ENCODE data around the gene LRRK1.

GRCh38 chr15:101027273-101027901, 108.2 kb downstream of the LRRK1 start:
- TF ChIP-seq CTCF (optimal IDR thresholded peaks at IDR 0.05 in 1 of 3, IDR thresholded peaks at IDR 0.05 in 1 of 3, conservative IDR thresholded peaks at IDR 0.05 in 1 of 3; ENCODE audit: extremely low read depth in 1 of 3, insufficient read depth in 2 of 3, low read length in 3 of 3): no peak
- no peak for TF ChIP-seq EZH2 (IDR thresholded peaks at IDR 0.05; ENCODE audit: low read length)
